SK-N-SH (cell line): ENCODE results near the gene METTL15.
A peak's percentile ranks its signal among the peaks of the same experiment; 100 is the strongest.

Source experiments
- GABPA ChIP-seq: IDR thresholded peaks from 2 replicates; pipeline ENCODE4 v1.4.0; 2012; ENCODE audit warnings: low read depth, mild to moderate bottlenecking
- NFIC ChIP-seq: IDR thresholded peaks from 2 replicates; pipeline ENCODE4 v1.4.0; 2012; ENCODE audit warnings: borderline replicate concordance
- NRF1 ChIP-seq: IDR thresholded peaks from 2 replicates; pipeline ENCODE4 v1.6.1; 2012; ENCODE audit warnings: low read depth, mild to moderate bottlenecking, low read length
- POLR2AphosphoS5 ChIP-seq: IDR thresholded peaks from 2 replicates; pipeline ENCODE4 v1.6.1; 2012; ENCODE audit warnings: low read depth, low read length
- RAD21 ChIP-seq: IDR thresholded peaks from 2 replicates; pipeline ENCODE4 v1.6.1; 2012; ENCODE audit warnings: mild to moderate bottlenecking, low read length
- YY1 ChIP-seq: IDR thresholded peaks from 2 replicates; pipeline ENCODE4 v1.4.0; 2012; ENCODE audit warnings: low read depth, mild to moderate bottlenecking
- TF ChIP-seq, protein P1 (sequence below): fragments of 200-600 bp; sonication (generic); IDR thresholded peaks from 2 replicates; pipeline ENCODE4 v1.6.1; 2017; ENCODE audit warnings: antibody characterized with exemption, mild to moderate bottlenecking, moderate library complexity
- TF ChIP-seq, protein P2 (sequence below): fragments of 150-350 bp; IDR thresholded peaks from 2 replicates; pipeline ENCODE4 v1.6.1; 2017; ENCODE audit warnings: antibody characterized with exemption, low read length, low read depth, borderline replicate concordance

DNA sequence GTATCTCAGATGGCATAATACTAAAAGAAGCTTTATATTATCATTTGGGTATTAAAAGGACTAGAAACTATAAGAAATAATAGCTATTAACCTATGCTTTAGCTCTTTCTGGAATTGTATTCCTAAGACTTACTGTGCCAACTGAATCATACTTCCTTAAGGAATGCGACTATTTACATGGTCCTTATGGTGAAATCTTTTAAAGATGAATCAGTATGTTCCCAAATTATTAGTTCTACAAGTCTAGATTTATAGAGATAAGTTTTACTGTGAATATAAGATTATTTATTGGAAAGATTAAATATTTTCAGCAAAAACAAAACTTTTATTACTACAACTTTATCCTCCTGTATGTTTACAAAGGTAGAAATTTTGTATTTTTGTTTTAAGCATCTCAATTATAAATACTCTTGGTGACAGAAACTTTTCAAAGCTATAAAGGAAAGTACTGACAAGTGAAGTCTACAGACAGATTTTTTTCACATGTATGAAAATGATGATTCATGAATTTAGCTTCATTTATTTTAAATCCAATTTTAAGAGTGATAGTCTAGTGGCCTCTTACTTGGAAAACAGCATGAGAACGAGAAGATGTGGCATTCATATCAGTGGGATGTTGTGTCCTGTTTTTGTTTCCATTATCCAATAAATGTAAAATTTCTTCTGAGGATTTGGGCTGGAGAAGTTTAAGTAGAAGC, 18.0 kb upstream of the METTL15 start:
- TF ChIP-seq GABPA (no peak), POLR2AphosphoS5 (no peak), NFIC (peak; percentile 34; the same call in 1 of the 2 replicates), YY1 (no peak), NRF1 (no peak), RAD21 (no peak)
- TF ChIP-seq, protein P1, sequence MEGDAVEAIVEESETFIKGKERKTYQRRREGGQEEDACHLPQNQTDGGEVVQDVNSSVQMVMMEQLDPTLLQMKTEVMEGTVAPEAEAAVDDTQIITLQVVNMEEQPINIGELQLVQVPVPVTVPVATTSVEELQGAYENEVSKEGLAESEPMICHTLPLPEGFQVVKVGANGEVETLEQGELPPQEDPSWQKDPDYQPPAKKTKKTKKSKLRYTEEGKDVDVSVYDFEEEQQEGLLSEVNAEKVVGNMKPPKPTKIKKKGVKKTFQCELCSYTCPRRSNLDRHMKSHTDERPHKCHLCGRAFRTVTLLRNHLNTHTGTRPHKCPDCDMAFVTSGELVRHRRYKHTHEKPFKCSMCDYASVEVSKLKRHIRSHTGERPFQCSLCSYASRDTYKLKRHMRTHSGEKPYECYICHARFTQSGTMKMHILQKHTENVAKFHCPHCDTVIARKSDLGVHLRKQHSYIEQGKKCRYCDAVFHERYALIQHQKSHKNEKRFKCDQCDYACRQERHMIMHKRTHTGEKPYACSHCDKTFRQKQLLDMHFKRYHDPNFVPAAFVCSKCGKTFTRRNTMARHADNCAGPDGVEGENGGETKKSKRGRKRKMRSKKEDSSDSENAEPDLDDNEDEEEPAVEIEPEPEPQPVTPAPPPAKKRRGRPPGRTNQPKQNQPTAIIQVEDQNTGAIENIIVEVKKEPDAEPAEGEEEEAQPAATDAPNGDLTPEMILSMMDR = no peak
- TF ChIP-seq, protein P2, sequence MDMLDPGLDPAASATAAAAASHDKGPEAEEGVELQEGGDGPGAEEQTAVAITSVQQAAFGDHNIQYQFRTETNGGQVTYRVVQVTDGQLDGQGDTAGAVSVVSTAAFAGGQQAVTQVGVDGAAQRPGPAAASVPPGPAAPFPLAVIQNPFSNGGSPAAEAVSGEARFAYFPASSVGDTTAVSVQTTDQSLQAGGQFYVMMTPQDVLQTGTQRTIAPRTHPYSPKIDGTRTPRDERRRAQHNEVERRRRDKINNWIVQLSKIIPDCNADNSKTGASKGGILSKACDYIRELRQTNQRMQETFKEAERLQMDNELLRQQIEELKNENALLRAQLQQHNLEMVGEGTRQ = no peak
